Right lobe of liver (tissue), 6 donors: ENCODE measurements around the gene MAEA. TPM values are rescaled to one million over a fixed set of nuclear protein-coding genes. Genes with fewer than 3 reads are reported as not detected.

ENCODE experiments used
- ATAC-seq, 4 donors: fragments of 200-7000 bp; cut with Tn5 transposase; one replicate each; pipeline ENCODE4 v1.9.1; 2020; ENCODE audit warnings: mild to moderate bottlenecking in 4 of 4, moderate library complexity in 4 of 4
- DNase-seq, 3 donors: peaks; one replicate each; pipeline ENCODE4 v3.0.0-alpha.2; 2020
- H3K27ac ChIP-seq, 3 donors: fragments of 200-600 bp; one replicate each; pipeline ENCODE4 v1.8.0; 2022
- H3K27me3 ChIP-seq, 2 donors: fragments of 200-600 bp; one replicate each; pipeline ENCODE4 v1.8.0; 2022
- H3K36me3 ChIP-seq, 4 donors: fragments of 200-600 bp; sonication (generic) in 1 of 4; one replicate each; pipeline versions ENCODE4 v1.5.1 to v1.8.0; 2017 to 2022; ENCODE audit warnings: control low read depth in 1 of 4
- H3K4me1 ChIP-seq, 4 donors: fragments of 200-600 bp; sonication (generic) in 1 of 4; one replicate each; pipeline versions ENCODE4 v1.5.1 to v1.8.0; 2017 to 2022; ENCODE audit warnings: control low read depth in 1 of 4
- H3K4me3 ChIP-seq, 3 donors: fragments of 200-600 bp; one replicate each; pipeline ENCODE4 v1.8.0; 2022
- H3K9me3 ChIP-seq, 4 donors: fragments of 200-600 bp; sonication (generic) in 1 of 4; one replicate each; pipeline versions ENCODE4 v1.5.1 to v1.8.0; 2017 to 2022; ENCODE audit warnings: control low read depth in 1 of 4
- CTCF ChIP-seq, 4 donors: fragments of 200-600 bp in 3 of 4; fragments of 450-650 bp in 1 of 4; IDR thresholded peaks; one replicate each; pipeline versions ENCODE4 v1.5.1 to v1.8.0; 2016 to 2022; ENCODE audit warnings: antibody characterized with exemption in 4 of 4, mild to moderate bottlenecking in 2 of 4
- POLR2A ChIP-seq: fragments of 450-650 bp; IDR thresholded peaks from one replicate; pipeline ENCODE4 v1.6.1; 2017; ENCODE audit warnings: antibody characterized with exemption, mild to moderate bottlenecking
- WGBS: methylation state at CpG from one replicate; pipeline ENCODE4 v1.1.6; 2018; ENCODE audit warnings: low coverage, low lambda C conversion rate; ENCODE audit not compliant: insufficient coverage; ENCODE audit errors: missing lambda C conversion rate; 5-methylcytosine and 5-hydroxymethylcytosine counted together
- intact Hi-C, 2 donors: fragments of 100-400 bp; cut with DNase I; formaldehyde crosslinking; loops; one replicate each; pipeline versions ENCODE4 v1.11.2 to v1.14.1; 2022
- total RNA-seq, 6 experiments: library from RNA; depleted of rRNA in 2 of 6; stranded (reverse); fragments of >200 nt in 2 of 6; fragmentation: NEBNext Ultra II Directional in 3 of 6; extraction: Animal tissue kit (Norgen Biotek cat#: 25700) in 3 of 6; gene quantifications; one replicate each; pipeline versions ENCODE4 v1.1.0 to v1.2.4, GENCODE V29; 2016 to 2023
- donor health status: DM: no; HTN: yes; CAD: no.
- donor health status: DM: no; HTN: no; CAD: no.
- donor health status: DM: no; HTN: no; CAD: no.
- donor health status: DM: no; HTN: yes; CAD: no.
- donor health status: DM: no; HTN: yes; CAD: no.

MAEA gene
- total RNA-seq, 6 experiments from 2014 or later: 24.3 to 42.0 (median 27.9) TPM

GRCh38 chr4:1309261-1310010 is 19.7 kb downstream of the MAEA start:
- intact Hi-C loops: no loop called here
- DNase-seq (peak; percentile 82 to 93 (median 83)), ATAC-seq (peak; percentile 96 to 99 (median 96))
- 1% methylated on average over 10 of the region's 36 CpGs for WGBS
- no peaks in the 10 kb centered on the region for H3K9me3 ChIP-seq
- H3K27ac ChIP-seq: peak overlapping the region in 2 of 3 donors; percentile 16 to 61
- H3K27me3 ChIP-seq: no peaks in the 10 kb centered on the region
- peaks cover 0 to 17% (median 6%) of the 10 kb centered on the region in 4 donors for H3K4me1 ChIP-seq
- H3K36me3 ChIP-seq: peaks cover 0 to 19% (median 9%) of the 10 kb centered on the region in 4 donors
- TF ChIP-seq POLR2A (no peak), CTCF (IDR thresholded peaks at IDR 0.05) (no peak)
- peak overlapping the region; percentile 5 to 57 (median 31) for H3K4me3 ChIP-seq

GRCh38 chr4:1310031-1310795 is 20.5 kb downstream of the MAEA start:
- H3K4me1 ChIP-seq: peaks cover 0 to 17% (median 6%) of the 10 kb centered on the region in 4 donors
- DNase-seq: peak in 2 of 3 donors; percentile 17 to 49
- H3K36me3 ChIP-seq: peaks cover 0 to 26% (median 13%) of the 10 kb centered on the region in 4 donors
- ATAC-seq: no peak
- peak overlapping the region in 2 of 3 donors; percentile 13 to 16 for H3K27ac ChIP-seq
- peak overlapping the region; percentile 5 to 57 (median 31) for H3K4me3 ChIP-seq
- H3K9me3 ChIP-seq: no peaks in the 10 kb centered on the region
- WGBS: 90% methylated on average over 10 of the region's 32 CpGs
- intact Hi-C loops: no loop called here
- TF ChIP-seq CTCF (IDR thresholded peaks at IDR 0.05) (no peak), POLR2A (no peak)
- H3K27me3 ChIP-seq: no peaks in the 10 kb centered on the region

GRCh38 chr4:1310796-1311631 is 21.3 kb downstream of the MAEA start:
- peaks cover 0 to 29% (median 14%) of the 10 kb centered on the region in 4 donors for H3K36me3 ChIP-seq
- ATAC-seq (no peak), DNase-seq (peak in 2 of 3 donors; percentile 19 to 48)
- no peaks in the 10 kb centered on the region for H3K9me3 ChIP-seq
- WGBS: 89% methylated on average over 14 of the region's 49 CpGs
- no peak overlapping the region for H3K27ac ChIP-seq
- TF ChIP-seq CTCF (IDR thresholded peaks at IDR 0.05): no peak
- no peak for TF ChIP-seq POLR2A
- H3K27me3 ChIP-seq: no peaks in the 10 kb centered on the region
- no peak overlapping the region for H3K4me3 ChIP-seq
- intact Hi-C loops: no loop called here
- peaks cover 0 to 17% (median 6%) of the 10 kb centered on the region in 4 donors for H3K4me1 ChIP-seq
